ENCODE results near the gene POLR3G.

The POLR3G gene

GRCh38 chr5:90474235-90475107 is at the start of gene POLR3G, which contains the start of gene MBLAC2:
TSS of gene POLR3G (plus strand) at chr5:90474864. CDS start at chr5:90485568, 10,704 bp downstream.
TSS of gene MBLAC2 (minus strand) at chr5:90474771. CDS start at chr5:90474292, 479 bp downstream.
- Mint-ChIP-seq H3K4me1 (peaks cover 32% of the 10 kb centered on the region), H3K36me3 (peaks cover 12% of the 10 kb centered on the region), H3K27ac (peak within 1 kb of the TSS; percentile 94), H3K4me3 (peak within 1 kb of the TSS; percentile 98), H3K9me3 (no peaks in the 10 kb centered on the region), H3K27me3 (peaks cover 3% of the 10 kb centered on the region)
- peak; percentile 96 for DNase-seq
- CTCF ChIA-PET, result interaction anchor here (1.1 to 1.6 kb wide), 4 partner anchors 35 to 58 kb away, joined by 3 to 6 read pairs (median 4); partner anchors contain the start of gene LYSMD3

GRCh38 chr5:90434116-90434714 is 40.4 kb upstream of the POLR3G start:
- H3K27me3 Mint-ChIP-seq, result peaks cover 8% of the 10 kb centered on the region
- no peaks in the 10 kb centered on the region for H3K4me1 Mint-ChIP-seq
- no peak overlapping the region for H3K27ac Mint-ChIP-seq
- DNase-seq, result peak; percentile 71
- H3K36me3 Mint-ChIP-seq, result no peaks in the 10 kb centered on the region
- H3K9me3 Mint-ChIP-seq, result no peaks in the 10 kb centered on the region
- CTCF ChIA-PET, result interaction anchor here (1.2 kb wide), 1 partner anchor 1704 kb away, joined by 3 read pairs; no protein-coding TSS in a partner anchor
- no peak overlapping the region for H3K4me3 Mint-ChIP-seq

GRCh38 chr5:90437663-90438062 is 37.0 kb upstream of the POLR3G start:
- Mint-ChIP-seq H3K27ac (no peak overlapping the region), H3K4me3 (no peak overlapping the region), H3K36me3 (no peaks in the 10 kb centered on the region), H3K9me3 (no peaks in the 10 kb centered on the region), H3K27me3 (peaks cover 4% of the 10 kb centered on the region), H3K4me1 (peaks cover 10% of the 10 kb centered on the region)
- DNase-seq, result no peak
- CTCF ChIA-PET, result interaction anchor here (0.7 to 6.5 kb wide), 8 partner anchors 11 to 354 kb away, joined by 3 to 53 read pairs (median 3); partner anchors contain the start of genes LYSMD3, MBLAC2 and POLR3G

- Mint-ChIP-seq H3K27ac (no peak overlapping the region), H3K4me1 (peaks cover 10% of the 10 kb centered on the region), H3K27me3 (peaks cover 4% of the 10 kb centered on the region), H3K4me3 (no peak overlapping the region), H3K36me3 (no peaks in the 10 kb centered on the region), H3K9me3 (no peaks in the 10 kb centered on the region)
- no peak for DNase-seq
- CTCF ChIA-PET, result interaction anchor here (0.7 to 6.5 kb wide), 7 partner anchors 11 to 354 kb away, joined by 3 to 53 read pairs (median 3); partner anchors contain the start of genes LYSMD3, MBLAC2 and POLR3G
These were observed 36.6 kb upstream of the POLR3G start for GRCh38 chr5:90438100-90438499.

- Mint-ChIP-seq H3K27me3 (peaks cover 4% of the 10 kb centered on the region), H3K27ac (no peak overlapping the region), H3K36me3 (no peaks in the 10 kb centered on the region), H3K9me3 (no peaks in the 10 kb centered on the region), H3K4me3 (peak overlapping the region; percentile 71), H3K4me1 (peaks cover 10% of the 10 kb centered on the region)
- no peak for DNase-seq
- CTCF ChIA-PET, result interaction anchor here (0.6 to 6.5 kb wide), 4 partner anchors 10 to 164 kb away, joined by 3 to 53 read pairs (median 6); partner anchors contain the start of gene LYSMD3
These were observed 34.0 kb upstream of the POLR3G start for GRCh38 chr5:90440644-90441043.

GRCh38 chr5:90446961-90447360 is 27.7 kb upstream of the POLR3G start:
- H3K27ac Mint-ChIP-seq, result no peak overlapping the region
- no peak for DNase-seq
- no peaks in the 10 kb centered on the region for H3K9me3 Mint-ChIP-seq
- H3K4me1 Mint-ChIP-seq, result no peaks in the 10 kb centered on the region
- CTCF ChIA-PET, result interaction anchor here (1.0 kb wide), 1 partner anchor 83 kb away, joined by 3 read pairs; no protein-coding TSS in a partner anchor
- H3K4me3 Mint-ChIP-seq, result no peak overlapping the region
- H3K27me3 Mint-ChIP-seq, result no peaks in the 10 kb centered on the region
- no peaks in the 10 kb centered on the region for H3K36me3 Mint-ChIP-seq

- Mint-ChIP-seq H3K27ac (no peak overlapping the region), H3K9me3 (no peaks in the 10 kb centered on the region), H3K36me3 (peaks cover 2% of the 10 kb centered on the region), H3K27me3 (no peaks in the 10 kb centered on the region), H3K4me1 (no peaks in the 10 kb centered on the region), H3K4me3 (no peak overlapping the region)
- DNase-seq, result no peak
- CTCF ChIA-PET, result interaction anchor here (1.6 kb wide), 1 partner anchor 12 kb away, joined by 3 read pairs; no protein-coding TSS in a partner anchor
These were observed 13.4 kb upstream of the POLR3G start for GRCh38 chr5:90461288-90461687.

- Mint-ChIP-seq H3K27ac (peak overlapping the region; percentile 94), H3K9me3 (peaks cover 3% of the 10 kb centered on the region), H3K27me3 (peaks cover 3% of the 10 kb centered on the region), H3K36me3 (peaks cover 21% of the 10 kb centered on the region), H3K4me1 (peaks cover 32% of the 10 kb centered on the region), H3K4me3 (peak overlapping the region; percentile 98)
- CTCF ChIA-PET, result interaction anchor here (0.7 to 2.0 kb wide), 4 partner anchors 9 to 63 kb away, joined by 3 to 8 read pairs (median 4); partner anchors contain the start of gene CETN3
- no peak for DNase-seq
These were observed 1.8 kb upstream of the POLR3G start for GRCh38 chr5:90472783-90473395.

- Mint-ChIP-seq H3K4me1 (peaks cover 32% of the 10 kb centered on the region), H3K36me3 (peaks cover 15% of the 10 kb centered on the region), H3K27ac (peak overlapping the region; percentile 94), H3K4me3 (peak overlapping the region; percentile 98), H3K27me3 (peaks cover 3% of the 10 kb centered on the region), H3K9me3 (no peaks in the 10 kb centered on the region)
- CTCF ChIA-PET, result interaction anchor here (1.1 to 2.0 kb wide), 5 partner anchors 12 to 59 kb away, joined by 3 to 8 read pairs (median 3); no protein-coding TSS in a partner anchor
- DNase-seq, result peak; percentile 52
These were observed 1.0 kb upstream of the POLR3G start for GRCh38 chr5:90473396-90474234.

GRCh38 chr5:90475436-90475980 is 844 bp downstream of the POLR3G start:
- Mint-ChIP-seq H3K4me3 (peak overlapping the region; percentile 98), H3K27ac (no peak overlapping the region), H3K4me1 (peaks cover 32% of the 10 kb centered on the region), H3K27me3 (peaks cover 3% of the 10 kb centered on the region), H3K36me3 (peaks cover 3% of the 10 kb centered on the region), H3K9me3 (no peaks in the 10 kb centered on the region)
- CTCF ChIA-PET, result interaction anchor here (0.5 to 1.6 kb wide), 3 partner anchors 23 to 54 kb away, joined by 3 to 6 read pairs (median 6); partner anchors contain the start of gene LYSMD3
- DNase-seq, result no peak

- Mint-ChIP-seq H3K27me3 (peaks cover 3% of the 10 kb centered on the region), H3K27ac (no peak overlapping the region), H3K9me3 (no peaks in the 10 kb centered on the region), H3K36me3 (no peaks in the 10 kb centered on the region), H3K4me1 (peaks cover 29% of the 10 kb centered on the region), H3K4me3 (no peak overlapping the region)
- CTCF ChIA-PET, result interaction anchor here (1.0 kb wide), 1 partner anchor 54 kb away, joined by 3 read pairs; the partner anchor contains the start of gene LYSMD3
- no peak for DNase-seq
These were observed 1.7 kb downstream of the POLR3G start for GRCh38 chr5:90476391-90476790.

- Mint-ChIP-seq H3K36me3 (no peaks in the 10 kb centered on the region), H3K4me1 (peaks cover 28% of the 10 kb centered on the region), H3K27me3 (peaks cover 3% of the 10 kb centered on the region), H3K9me3 (no peaks in the 10 kb centered on the region), H3K4me3 (no peak overlapping the region), H3K27ac (no peak overlapping the region)
- CTCF ChIA-PET, result interaction anchor here (1.0 kb wide), 1 partner anchor 53 kb away, joined by 3 read pairs; the partner anchor contains the start of gene LYSMD3
- DNase-seq, result no peak
These were observed 2.4 kb downstream of the POLR3G start for GRCh38 chr5:90477073-90477472.

Measured in activated naive CD4-positive, alpha-beta T cell treated with anti-CD3 and anti-CD28 coated beads, Interleukin-2, amount 10 ng/mL, durations not matched to agents 7 days and 5 days (primary cell).